ENCODE measurements around the gene FAM120A. TPM values are rescaled to one million over a fixed set of nuclear protein-coding genes. Genes with fewer than 3 reads are reported as not detected.

FAM120A gene
- total RNA-seq, 1 experiment from 2014 or later: 99.0 TPM

DNA sequence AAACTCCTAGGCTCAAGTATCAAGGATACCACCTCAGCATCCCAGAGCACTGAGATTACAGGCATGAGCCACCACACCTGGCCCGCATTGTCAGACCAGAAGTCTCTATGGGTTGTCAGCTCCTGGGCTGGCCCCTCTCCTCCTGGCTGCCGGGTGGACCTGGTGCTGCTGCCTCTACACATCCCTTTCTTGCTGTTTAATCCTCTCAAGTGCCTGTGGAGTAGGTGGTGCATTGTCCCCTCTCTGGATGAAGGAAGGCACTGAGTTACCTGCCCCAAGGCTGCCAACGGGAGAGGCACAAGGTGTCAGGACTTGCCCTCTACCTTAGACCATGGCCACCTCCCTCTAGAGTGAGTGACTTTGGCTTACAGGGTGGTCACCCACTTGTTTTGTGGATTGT, 162.3 kb downstream of the FAM120A start:
- no peak for DNase-seq (ENCODE audit: low read depth)

GRCh38 chr9:93614830-93615468, 163.5 kb downstream of the FAM120A start:
- no peak for DNase-seq (ENCODE audit: low read depth)

Small RNA genes within 50 kb of the gene (small RNA-seq; reads per million reads assigned to genes)
- gene RF00019: not detected

Other genes with a start within 250 kb of the FAM120A start
- 47.9 and 55.5 TPM in 2 replicates for gene FAM120AOS, start 1.9 kb downstream of the FAM120A start, total RNA-seq (2014; rRNA removed; shearing (Covaris generic))
- 13.5 and 13.6 TPM in 2 replicates for gene PHF2, start 124.9 kb downstream of the FAM120A start, total RNA-seq (2014; rRNA removed; shearing (Covaris generic))